Measurements from ENCODE around the gene OSBPL5.
"Not testable (repeated sequence)": the region's sequence is repeated elsewhere in the genome, so short reads cannot be mapped to it uniquely, and the experiment has no call there.

The OSBPL5 gene

DNA sequence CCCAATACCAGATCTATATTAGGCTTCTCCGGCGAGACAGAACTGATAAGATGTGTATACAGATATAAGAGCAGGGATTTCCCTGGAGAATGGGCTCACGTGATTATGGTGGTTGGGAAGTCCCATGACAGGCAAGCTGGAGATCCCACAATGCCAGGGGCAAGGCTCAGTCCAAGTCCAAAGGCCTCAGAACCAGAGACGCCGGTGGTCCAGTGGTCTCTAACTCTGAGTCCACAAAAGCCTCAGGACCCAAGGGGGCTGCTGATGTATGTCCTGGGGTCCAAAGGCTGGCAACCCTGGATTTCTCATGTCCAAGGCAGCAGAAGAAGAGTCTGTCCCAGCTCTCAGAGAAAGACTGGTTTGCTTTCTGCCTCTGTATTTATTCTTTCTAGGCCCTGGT lies 15.8 kb upstream of the OSBPL5 start:
- no peak for DNase-seq

- no peak for DNase-seq
Measured at GRCh38 chr11:3178349-3178748, 13.2 kb upstream of the OSBPL5 start.

GRCh38 chr11:3177931-3178330 lies 12.8 kb upstream of the OSBPL5 start:
- no peak for DNase-seq

GRCh38 chr11:3176487-3176886 lies 11.4 kb upstream of the OSBPL5 start:
- DNase-seq = no peak

DNA sequence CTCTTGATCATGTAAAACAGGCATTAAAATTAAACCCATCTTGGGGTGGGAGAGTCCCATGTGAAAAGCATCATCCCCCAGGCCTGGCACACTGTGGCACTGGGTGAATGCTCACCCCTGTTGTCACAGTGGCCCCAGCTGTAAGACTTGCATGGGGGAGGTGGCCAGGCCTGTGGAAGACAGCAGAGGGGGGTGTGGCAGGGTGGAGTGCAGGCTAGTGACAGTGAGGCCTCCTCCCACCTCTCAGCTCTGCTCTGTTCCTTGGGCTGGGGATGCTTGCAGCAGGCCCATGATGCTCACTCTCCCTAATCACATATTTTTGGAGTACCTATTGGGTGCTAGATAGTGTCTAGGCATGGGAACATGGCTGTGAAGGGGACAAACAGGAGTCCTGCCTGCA lies 10.1 kb upstream of the OSBPL5 start:
- DNase-seq = no peak

- DNase-seq = no peak
Measured at GRCh38 chr11:3174387-3174786, 9.3 kb upstream of the OSBPL5 start.

GRCh38 chr11:3173795-3174194 lies 8.7 kb upstream of the OSBPL5 start:
- no peak for DNase-seq

- no peak for DNase-seq
Measured at GRCh38 chr11:3171931-3172560, 6.9 kb upstream of the OSBPL5 start.

- no peak for DNase-seq
Measured at GRCh38 chr11:3170756-3171650, 5.9 kb upstream of the OSBPL5 start.

- no peak for DNase-seq
Measured at GRCh38 chr11:3170044-3170755, 5.1 kb upstream of the OSBPL5 start.

GRCh38 chr11:3169255-3170043 lies 4.3 kb upstream of the OSBPL5 start:
- peak; percentile 26 for DNase-seq

DNA sequence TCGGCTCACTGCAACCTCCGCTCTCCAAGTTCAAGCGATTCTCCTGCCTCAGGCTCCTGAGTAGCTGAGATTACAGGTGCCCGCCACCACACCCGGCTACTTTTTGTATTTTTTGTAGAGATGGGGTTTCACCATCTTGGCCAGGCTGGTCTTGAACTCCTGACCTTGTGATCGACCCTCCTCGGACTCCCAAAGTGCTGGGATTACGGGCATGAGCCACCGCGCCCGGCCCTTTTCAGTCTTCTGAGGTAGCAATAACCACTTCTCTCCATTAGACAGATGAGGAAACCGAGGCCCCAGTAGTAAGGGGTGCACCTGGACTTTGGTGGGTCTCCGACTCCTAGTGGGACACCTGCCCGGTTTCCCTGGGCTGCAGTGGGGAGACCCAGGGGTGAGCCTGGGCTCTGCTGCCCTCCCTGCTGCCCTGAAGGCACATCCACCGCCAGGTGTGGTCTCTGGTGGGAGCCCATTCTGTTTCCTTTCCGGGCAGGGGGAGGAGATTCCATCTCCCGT lies 3.7 kb upstream of the OSBPL5 start:
- DNase-seq = not testable (repeated sequence)

- DNase-seq = no peak
Measured at GRCh38 chr11:3167143-3168119, 2.3 kb upstream of the OSBPL5 start.

DNA sequence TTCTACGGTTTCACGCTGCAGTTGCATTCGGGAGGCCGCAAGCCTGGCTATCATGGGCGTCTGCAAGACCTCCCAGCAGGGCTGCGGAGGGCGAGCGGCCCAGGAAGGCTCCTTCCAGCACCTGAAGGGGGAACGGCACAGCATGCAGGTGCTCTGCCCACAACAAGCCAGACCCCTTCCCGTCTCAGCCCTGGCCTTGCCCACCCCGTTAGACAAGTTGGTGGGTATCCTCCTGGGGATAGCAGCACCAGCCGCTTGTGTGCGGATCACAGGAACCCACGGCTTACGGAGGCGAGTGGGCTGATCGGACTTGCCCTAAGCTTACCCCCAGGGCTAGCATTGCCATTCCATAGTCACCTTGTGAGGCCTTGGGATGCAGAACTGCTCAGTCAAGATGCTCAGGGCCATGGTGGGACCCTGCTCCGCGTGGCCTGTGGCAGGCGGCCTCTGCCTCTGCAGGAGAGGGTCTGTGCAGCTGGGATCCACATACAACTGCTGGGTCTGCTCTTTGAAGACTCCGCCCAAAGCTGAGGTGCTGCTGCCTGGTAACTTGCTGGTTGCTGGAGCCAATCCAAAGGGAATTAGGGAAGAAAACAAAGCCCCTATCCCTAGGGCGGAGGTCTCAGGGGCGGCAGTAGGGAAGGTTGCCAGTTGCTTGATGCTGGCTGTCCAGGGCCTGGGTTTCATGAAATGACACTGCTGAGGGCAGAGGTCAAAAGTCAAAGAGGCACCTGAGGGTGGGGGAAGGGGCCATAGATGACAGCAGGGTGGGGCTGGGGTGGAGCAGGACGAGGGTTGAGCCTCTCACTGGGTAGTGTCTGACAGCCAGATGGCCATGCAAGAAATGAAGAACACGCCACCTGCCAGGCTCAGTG lies 1.4 kb upstream of the OSBPL5 start:
- no peak for DNase-seq

- no peak for DNase-seq
Measured at GRCh38 chr11:3165916-3166267, 782 bp upstream of the OSBPL5 start.

DNA sequence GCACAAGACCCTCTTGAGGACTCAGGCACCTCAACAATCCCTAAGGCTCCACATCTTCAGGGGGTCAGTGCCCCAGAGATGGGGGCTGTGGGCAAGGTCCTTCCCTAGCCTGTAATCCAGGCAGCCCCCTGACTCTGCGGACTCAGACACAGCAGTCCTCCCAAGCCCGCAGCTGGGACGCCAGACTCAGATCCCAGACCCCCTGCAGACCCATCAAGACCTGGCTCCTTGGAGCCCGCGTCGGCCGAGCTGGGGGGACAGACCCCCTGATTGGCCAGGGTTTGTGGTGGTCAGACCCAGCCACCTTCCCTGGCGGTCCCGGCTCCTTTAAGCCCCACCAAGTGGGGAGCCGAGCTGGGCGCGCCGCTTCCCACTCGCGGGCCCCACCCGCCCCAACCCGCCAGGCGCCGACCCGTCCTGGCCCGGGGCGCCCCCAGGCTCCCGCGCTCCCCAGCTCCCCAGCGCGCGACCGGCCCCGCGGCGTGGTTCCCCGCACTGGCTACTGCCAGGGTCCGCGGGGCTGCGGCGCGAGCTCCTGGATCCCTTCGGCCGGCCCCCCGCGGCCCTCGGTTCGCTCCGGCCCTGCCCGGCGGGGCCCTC lies 458 bp downstream of the OSBPL5 start:
- DNase-seq = no peak

GRCh38 chr11:3164138-3164551 lies 965 bp downstream of the OSBPL5 start:
- DNase-seq = no peak

DNA sequence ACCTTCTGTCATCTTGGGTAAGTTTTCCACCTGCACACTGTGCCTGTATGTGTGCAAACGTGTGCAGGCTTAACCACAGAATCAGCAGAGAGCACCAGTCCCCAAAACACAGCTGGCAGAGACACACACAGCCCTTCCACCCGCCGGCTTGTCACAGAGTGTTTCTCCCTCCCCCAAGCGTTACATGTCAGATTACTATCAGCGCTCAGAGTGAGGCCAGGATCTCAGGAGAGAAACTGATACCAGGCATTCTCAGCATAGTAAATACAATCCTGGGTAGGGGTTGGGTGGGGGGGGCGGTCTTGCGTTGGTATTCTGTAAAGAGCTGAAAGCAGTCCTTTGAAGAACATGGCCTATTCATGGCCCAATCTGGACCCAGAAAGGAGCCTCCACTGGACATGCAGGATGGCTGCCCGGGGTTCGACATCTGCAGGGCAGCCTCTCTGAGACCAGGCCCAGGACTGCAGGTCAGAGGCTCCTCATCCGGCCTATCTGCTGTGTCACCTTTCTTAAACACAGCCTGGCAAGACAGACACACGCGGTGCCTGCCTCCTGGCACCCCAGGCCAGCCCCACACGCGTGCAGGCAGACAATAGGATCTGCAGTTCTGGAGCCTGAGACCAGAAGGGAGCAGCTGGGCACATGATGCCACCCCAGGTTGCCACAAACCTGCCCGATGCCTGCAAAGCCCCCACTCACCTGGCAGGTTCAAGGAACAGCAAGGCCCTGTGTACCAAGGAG lies 1.7 kb downstream of the OSBPL5 start:
- no peak for DNase-seq
